Esophagus squamous epithelium (tissue), 5 donors: ENCODE measurements around the gene TRAM2. TPM values are rescaled to one million over a fixed set of nuclear protein-coding genes. Genes with fewer than 3 reads are reported as not detected.

ENCODE experiments used
- DNase-seq: peaks from one replicate; lab custom pipeline; 2025; lab: John Stamatoyannopoulos, UW
- H3K27ac ChIP-seq, 4 donors: fragments of 200-600 bp; sonication (generic); one replicate each; pipeline ENCODE4 v1.5.1; 2016 to 2019; ENCODE audit warnings: mild to moderate bottlenecking in 1 of 4
- H3K27me3 ChIP-seq, 4 donors: fragments of 200-600 bp; sonication (generic); 1 replicate in 3 of 4; 2 replicates in 1 of 4; pipeline versions ENCODE4 v1.5.1 to v1.6.0; 2017 to 2021; ENCODE audit warnings: antibody characterized with exemption in 1 of 4
- H3K36me3 ChIP-seq, 3 donors: fragments of 200-600 bp; sonication (generic); one replicate each; pipeline ENCODE4 v1.5.1; 2016 to 2019
- H3K4me1 ChIP-seq, 3 donors: fragments of 200-600 bp; sonication (generic); one replicate each; pipeline ENCODE4 v1.5.1; 2017 to 2019
- H3K4me3 ChIP-seq, 4 donors: fragments of 200-600 bp; sonication (generic); 1 replicate in 3 of 4; 2 replicates in 1 of 4; pipeline ENCODE4 v1.5.1; 2016 to 2019; ENCODE audit warnings: mild to moderate bottlenecking in 2 of 4, moderate library complexity in 1 of 4
- H3K9me3 ChIP-seq, 3 donors: fragments of 200-600 bp; sonication (generic); one replicate each; pipeline ENCODE4 v1.5.1; 2016 to 2019
- CTCF ChIP-seq, 6 experiments: fragments of 450-650 bp in 4 of 6; fragments of 200-600 bp in 2 of 6; sonication (generic) in 2 of 6; IDR thresholded peaks; one replicate each; pipeline ENCODE4 v1.5.1; 2016 to 2019; ENCODE audit warnings: antibody characterized with exemption in 6 of 6, mild to moderate bottlenecking in 4 of 6, moderate library complexity in 4 of 6
- POLR2A ChIP-seq, 4 donors: fragments of 450-650 bp; IDR thresholded peaks; one replicate each; pipeline ENCODE4 v1.6.1; 2017; ENCODE audit warnings: antibody characterized with exemption in 4 of 4, mild to moderate bottlenecking in 4 of 4, moderate library complexity in 3 of 4
- WGBS, 2 donors: methylation state at CpG; one replicate each; pipeline ENCODE4 v1.1.5; 2018; 5-methylcytosine and 5-hydroxymethylcytosine counted together
- intact Hi-C: fragments of 100-400 bp; cut with DNase I; formaldehyde crosslinking; loops from one replicate; pipeline ENCODE4 v1.15.0; 2022
- total RNA-seq, 4 donors: library from RNA; depleted of rRNA; stranded (reverse); fragments of >200 nt; gene quantifications; one replicate each; pipeline ENCODE4 v1.1.0, GENCODE V29; 2016
- donor health status: DM: yes; HTN: yes; CAD: no.

TRAM2 gene
- total RNA-seq, 4 donors from 2014 or later, result 2.3 to 8.6 (median 5.3) TPM

- DNase-seq, result no peak
- H3K4me3 ChIP-seq, result no peak overlapping the region
- H3K27me3 ChIP-seq, result no peaks in the 10 kb centered on the region
- no peaks in the 10 kb centered on the region for H3K9me3 ChIP-seq
- WGBS, 2 donors, result 82 to 88% methylated on average over 6 of the region's 6 CpGs
- TF ChIP-seq POLR2A (IDR thresholded peaks at IDR 0.05) (no peak), CTCF (IDR thresholded peaks at IDR 0.05) (no peak)
- peak overlapping the region in 3 of 4 donors; percentile 50 to 68 (median 61) for H3K27ac ChIP-seq
- intact Hi-C loops, result no loop called here
- peaks cover 3 to 56% (median 29%) of the 10 kb centered on the region in 3 donors for H3K4me1 ChIP-seq
- no peaks in the 10 kb centered on the region for H3K36me3 ChIP-seq
Observed at GRCh38 chr6:52558266-52559000, 18.4 kb downstream of the TRAM2 start.

GRCh38 chr6:52557389-52558265 is 19.2 kb downstream of the TRAM2 start:
- no peak for DNase-seq
- Histone ChIP-seq H3K36me3 (no peaks in the 10 kb centered on the region), H3K9me3 (no peaks in the 10 kb centered on the region), H3K4me3 (no peak overlapping the region), H3K27me3 (no peaks in the 10 kb centered on the region), H3K27ac (peak overlapping the region in 3 of 4 donors; percentile 50 to 68 (median 61)), H3K4me1 (peaks cover 3 to 58% (median 29%) of the 10 kb centered on the region in 3 donors)
- intact Hi-C loops, result no loop called here
- 61 to 66% methylated on average over 9 to 11 of the region's 11 CpGs for WGBS, 2 donors
- no peak for TF ChIP-seq POLR2A (IDR thresholded peaks at IDR 0.05)
- TF ChIP-seq CTCF (IDR thresholded peaks at IDR 0.05), result no peak

- no peaks in the 10 kb centered on the region for H3K27me3 ChIP-seq
- no peaks in the 10 kb centered on the region for H3K9me3 ChIP-seq
- peaks cover 17 to 64% (median 38%) of the 10 kb centered on the region in 3 donors for H3K4me1 ChIP-seq
- H3K27ac ChIP-seq, result peak overlapping the region in 3 of 4 donors; percentile 3 to 67 (median 44)
- DNase-seq, result no peak
- H3K36me3 ChIP-seq, result no peaks in the 10 kb centered on the region
- intact Hi-C loops, result no loop called here
- no peak overlapping the region for H3K4me3 ChIP-seq
- WGBS, 2 donors, result 62 to 70% methylated on average over 3 to 5 of the region's 5 CpGs
- TF ChIP-seq POLR2A (IDR thresholded peaks at IDR 0.05) (no peak), CTCF (IDR thresholded peaks at IDR 0.05) (no peak)
Observed at GRCh38 chr6:52555518-52556233, 21.2 kb downstream of the TRAM2 start.

GRCh38 chr6:52554684-52555280 is 22.1 kb downstream of the TRAM2 start:
- no peaks in the 10 kb centered on the region for H3K36me3 ChIP-seq
- no peak overlapping the region for H3K27ac ChIP-seq
- H3K4me3 ChIP-seq, result no peak overlapping the region
- peaks cover 17 to 61% (median 30%) of the 10 kb centered on the region in 3 donors for H3K4me1 ChIP-seq
- no peak for DNase-seq
- H3K27me3 ChIP-seq, result no peaks in the 10 kb centered on the region
- no peak for TF ChIP-seq POLR2A (IDR thresholded peaks at IDR 0.05)
- TF ChIP-seq CTCF (IDR thresholded peaks at IDR 0.05), result no peak
- intact Hi-C loops, result no loop called here
- WGBS, 2 donors, result 93 to 97% methylated on average over 6 of the region's 6 CpGs
- no peaks in the 10 kb centered on the region for H3K9me3 ChIP-seq
